ENCODE measurements around the gene ATP8B2. TPM values are rescaled to one million over a fixed set of nuclear protein-coding genes. Genes with fewer than 3 reads are reported as not detected.
A peak's percentile ranks its signal among the peaks of the same experiment; 100 is the strongest.
"Not testable (repeated sequence)": the region's sequence is repeated elsewhere in the genome, so short reads cannot be mapped to it uniquely, and the experiment has no call there.

Gene ATP8B2
- total and polyA plus RNA-seq, 4 donors, result 10.3 to 45.1 (median 32.6) TPM

GRCh38 chr1:154335025-154335714, 9.8 kb downstream of the ATP8B2 start:
- no peaks in the 10 kb centered on the region for H3K27me3 ChIP-seq (ENCODE audit: control insufficient read depth in 3 of 3, insufficient read depth in 3 of 3, low read length in 2 of 3)
- no peak overlapping the region for H3K4me3 ChIP-seq
- no peak overlapping the region for H3K9ac ChIP-seq (ENCODE audit: insufficient read depth in 1 of 2, low read length in 2 of 2)
- TF ChIP-seq CTCF (IDR thresholded peaks at IDR 0.05; ENCODE audit: control extremely low read depth, extremely low read depth), result peak; percentile 81
- H3K9me3 ChIP-seq (ENCODE audit: control insufficient read depth in 4 of 4, insufficient read depth in 3 of 4, low read length in 3 of 4), result no peaks in the 10 kb centered on the region
- H3K4me1 ChIP-seq (ENCODE audit: control insufficient read depth in 5 of 5, insufficient read depth in 5 of 5, low read length in 5 of 5), result peaks cover 0 to 8% (median 3%) of the 10 kb centered on the region in 5 donors
- peak overlapping the region in 1 of 2 donors; percentile 56 for H3K27ac ChIP-seq (ENCODE audit: low read depth in 1 of 2, low read length in 1 of 2)
- peaks cover 17 to 33% (median 32%) of the 10 kb centered on the region in 4 donors for H3K36me3 ChIP-seq (ENCODE audit: control insufficient read depth in 4 of 4, insufficient read depth in 4 of 4, low read length in 4 of 4)
- WGBS, 2 donors, result 34 to 35% methylated on average over 11 of the region's 11 CpGs
- peak; percentile 84 to 87 (median 86) for DNase-seq
- peak; percentile 85 for ATAC-seq (ENCODE audit: insufficient read depth, low FRiP score)

DNA sequence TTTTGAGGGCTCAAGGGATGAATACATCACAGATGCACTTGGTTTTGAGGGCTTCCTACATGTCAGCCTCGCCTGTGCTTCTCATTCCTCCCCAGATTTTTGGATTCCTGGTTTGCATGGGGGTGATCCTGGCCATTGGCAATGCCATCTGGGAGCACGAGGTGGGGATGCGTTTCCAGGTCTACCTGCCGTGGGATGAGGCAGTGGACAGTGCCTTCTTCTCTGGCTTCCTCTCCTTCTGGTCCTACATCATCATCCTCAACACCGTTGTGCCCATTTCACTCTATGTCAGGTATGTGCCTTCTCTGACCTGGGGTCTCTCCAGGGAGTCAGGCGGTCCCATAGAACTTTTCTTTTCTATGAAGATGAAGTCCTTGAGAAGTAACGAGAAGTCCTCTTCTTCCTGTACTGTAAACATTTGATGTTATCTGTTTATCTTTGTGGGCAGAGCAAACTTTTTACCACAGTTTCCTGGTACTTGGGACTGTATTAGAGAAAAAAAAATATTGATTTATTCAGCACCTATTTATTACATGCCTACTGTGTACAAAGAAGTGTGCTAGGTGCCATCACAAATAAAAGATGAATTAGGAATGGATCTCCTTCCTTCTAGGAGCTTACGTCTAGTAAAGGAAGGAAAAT, 12.0 kb downstream of the ATP8B2 start:
- 76 to 79% methylated on average over 8 of the region's 8 CpGs for WGBS, 2 donors
- Histone ChIP-seq H3K27me3 (ENCODE audit: control insufficient read depth in 3 of 3, insufficient read depth in 3 of 3, low read length in 2 of 3) (no peaks in the 10 kb centered on the region), H3K4me3 (no peak overlapping the region), H3K9ac (ENCODE audit: insufficient read depth in 1 of 2, low read length in 2 of 2) (no peak overlapping the region), H3K27ac (ENCODE audit: low read depth in 1 of 2, low read length in 1 of 2) (no peak overlapping the region), H3K9me3 (ENCODE audit: control insufficient read depth in 4 of 4, insufficient read depth in 3 of 4, low read length in 3 of 4) (peaks cover 0 to 1% (median 0%) of the 10 kb centered on the region in 4 donors), H3K4me1 (ENCODE audit: control insufficient read depth in 5 of 5, insufficient read depth in 5 of 5, low read length in 5 of 5) (peaks cover 0 to 8% (median 3%) of the 10 kb centered on the region in 5 donors), H3K36me3 (ENCODE audit: control insufficient read depth in 4 of 4, insufficient read depth in 4 of 4, low read length in 4 of 4) (peaks cover 24 to 27% (median 26%) of the 10 kb centered on the region in 4 donors)
- no peak for TF ChIP-seq CTCF (IDR thresholded peaks at IDR 0.05; ENCODE audit: control extremely low read depth, extremely low read depth)
- ATAC-seq (ENCODE audit: insufficient read depth, low FRiP score) (no peak), DNase-seq (no peak)

DNA sequence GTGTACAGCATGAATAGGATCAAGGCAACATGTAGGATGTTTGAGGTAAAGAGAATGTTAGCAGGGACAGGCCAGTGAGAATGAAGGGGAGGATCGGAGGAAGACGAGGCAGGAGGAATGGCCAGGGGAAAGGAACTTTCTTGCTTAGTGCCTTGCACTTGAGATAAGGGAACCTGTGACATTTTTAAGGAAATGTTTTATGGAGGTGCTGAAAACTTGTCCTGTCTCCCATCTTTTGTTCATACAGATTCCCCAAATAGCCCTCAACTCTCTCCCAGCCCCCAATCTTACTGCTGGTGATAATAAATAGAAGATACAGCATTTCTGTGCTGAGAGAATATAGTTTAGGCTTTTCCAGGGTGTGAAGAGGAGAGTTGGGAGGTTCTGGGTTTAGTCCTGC, 13.6 kb downstream of the ATP8B2 start:
- no peak for ATAC-seq (ENCODE audit: insufficient read depth, low FRiP score)
- peaks cover 0 to 1% (median 0%) of the 10 kb centered on the region in 4 donors for H3K9me3 ChIP-seq (ENCODE audit: control insufficient read depth in 4 of 4, insufficient read depth in 3 of 4, low read length in 3 of 4)
- WGBS, 2 donors, result 91 to 95% methylated on average over 2 of the region's 2 CpGs
- no peak overlapping the region for H3K9ac ChIP-seq (ENCODE audit: insufficient read depth in 1 of 2, low read length in 2 of 2)
- H3K36me3 ChIP-seq (ENCODE audit: control insufficient read depth in 4 of 4, insufficient read depth in 4 of 4, low read length in 4 of 4), result peaks cover 27 to 35% (median 29%) of the 10 kb centered on the region in 4 donors
- TF ChIP-seq CTCF (IDR thresholded peaks at IDR 0.05; ENCODE audit: control extremely low read depth, extremely low read depth), result no peak
- H3K4me3 ChIP-seq, result no peak overlapping the region
- no peaks in the 10 kb centered on the region for H3K27me3 ChIP-seq (ENCODE audit: control insufficient read depth in 3 of 3, insufficient read depth in 3 of 3, low read length in 2 of 3)
- no peak for DNase-seq
- peaks cover 0 to 8% (median 3%) of the 10 kb centered on the region in 5 donors for H3K4me1 ChIP-seq (ENCODE audit: control insufficient read depth in 5 of 5, insufficient read depth in 5 of 5, low read length in 5 of 5)
- H3K27ac ChIP-seq (ENCODE audit: low read depth in 1 of 2, low read length in 1 of 2), result no peak overlapping the region

DNA sequence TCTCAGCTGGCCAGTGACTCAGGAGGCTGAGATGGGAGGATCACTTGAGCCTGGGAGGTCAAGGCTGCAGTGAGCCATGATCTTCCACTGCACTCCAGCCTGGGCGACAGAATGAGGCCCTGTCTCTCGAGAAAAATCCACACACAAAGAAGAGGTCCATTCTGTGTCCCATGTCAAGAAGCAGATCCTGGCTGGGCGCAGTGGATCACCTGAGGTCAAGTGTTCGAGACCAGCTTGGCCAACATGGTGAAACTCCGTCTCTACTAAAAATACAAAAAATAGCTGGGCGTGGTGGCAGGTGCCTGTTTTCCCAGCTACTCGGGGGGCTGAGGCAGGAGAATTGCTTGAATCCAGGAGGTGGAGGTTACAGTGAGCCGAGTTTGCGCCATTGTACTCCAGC, 16.0 kb downstream of the ATP8B2 start:
- H3K36me3 ChIP-seq (ENCODE audit: control insufficient read depth in 4 of 4, insufficient read depth in 4 of 4, low read length in 4 of 4), result peaks cover 28 to 52% (median 47%) of the 10 kb centered on the region in 4 donors
- 95 to 99% methylated on average over 9 of the region's 9 CpGs for WGBS, 2 donors
- H3K4me3 ChIP-seq; H3K4me1 ChIP-seq (ENCODE audit: control insufficient read depth in 5 of 5, insufficient read depth in 5 of 5, low read length in 5 of 5); H3K27me3 ChIP-seq (ENCODE audit: control insufficient read depth in 3 of 3, insufficient read depth in 3 of 3, low read length in 2 of 3); ATAC-seq (ENCODE audit: insufficient read depth, low FRiP score); H3K9ac ChIP-seq (ENCODE audit: insufficient read depth in 1 of 2, low read length in 2 of 2); DNase-seq; H3K27ac ChIP-seq (ENCODE audit: low read depth in 1 of 2, low read length in 1 of 2); H3K9me3 ChIP-seq (ENCODE audit: control insufficient read depth in 4 of 4, insufficient read depth in 3 of 4, low read length in 3 of 4): not testable (repeated sequence)
